Fibroblast of lung (primary cell): Measurements from ENCODE around the gene SYNPR.
A peak's percentile ranks its signal among the peaks of the same experiment; 100 is the strongest.

Source experiments
- CTCF ChIP-seq, 2 donors: IDR thresholded peaks in 1 of 2; conservative IDR thresholded peaks in 1 of 2; 1 replicate in 1 of 2; 2 replicates in 1 of 2; pipeline ENCODE4 v1.5.1; 2011 to 2012; ENCODE audit warnings: low read length in 2 of 2, control low read depth in 1 of 2, inconsistent platforms in 1 of 2, low read depth in 1 of 2, mild to moderate bottlenecking in 1 of 2
- EZH2 ChIP-seq: IDR thresholded peaks from 2 replicates; pipeline ENCODE4 v1.5.1; 2012; ENCODE audit warnings: low read length, control low read depth, mild to moderate bottlenecking; ENCODE audit errors: missing control alignments

GRCh38 chr3:63279005-63279841, 1.1 kb downstream of the SYNPR start:
- TF ChIP-seq CTCF (conservative IDR thresholded peaks at IDR 0.05 in 1 of 2, IDR thresholded peaks at IDR 0.05 in 1 of 2; ENCODE audit: low read depth in 1 of 2, low read length in 2 of 2) (no peak), EZH2 (peak; percentile 33)
